Ectodermal cell (in vitro differentiated cells): ENCODE measurements around the gene FLT3.
"Not testable (repeated sequence)": the region's sequence is repeated elsewhere in the genome, so short reads cannot be mapped to it uniquely, and the experiment has no call there.

ENCODE experiments used
- H3K27ac ChIP-seq: 2 replicates; pipeline ENCODE4 v1.7.0; 2013; ENCODE audit warnings: mild to moderate bottlenecking, low read depth, low read length; ENCODE audit not compliant: insufficient read depth, poor library complexity, severe bottlenecking
- H3K27me3 ChIP-seq: 2 replicates; pipeline ENCODE4 v1.7.0; 2013; ENCODE audit warnings: mild to moderate bottlenecking, low read length; ENCODE audit not compliant: insufficient read depth, control insufficient read depth, poor library complexity, severe bottlenecking
- H3K36me3 ChIP-seq: one replicate; pipeline ENCODE4 v1.7.0; 2013; ENCODE audit warnings: low read length; ENCODE audit not compliant: control insufficient read depth, insufficient read depth
- H3K4me1 ChIP-seq: one replicate; pipeline ENCODE4 v1.7.0; 2013; ENCODE audit warnings: low read length; ENCODE audit not compliant: control insufficient read depth, insufficient read depth
- H3K4me3 ChIP-seq: 2 replicates; pipeline ENCODE4 v1.7.0; 2013; ENCODE audit warnings: low read depth, low read length, control low read depth; ENCODE audit not compliant: insufficient read depth
- H3K9me3 ChIP-seq: 2 replicates; pipeline ENCODE4 v1.7.0; 2013; ENCODE audit warnings: mild to moderate bottlenecking, low read length, moderate library complexity; ENCODE audit not compliant: control insufficient read depth
- WGBS, 2 experiments: methylation state at CpG; one replicate each; pipeline ENCODE4 v1.1.7; 2013; ENCODE audit warnings: missing lambda C conversion rate in 2 of 2; 5-methylcytosine and 5-hydroxymethylcytosine counted together

Gene FLT3

DNA sequence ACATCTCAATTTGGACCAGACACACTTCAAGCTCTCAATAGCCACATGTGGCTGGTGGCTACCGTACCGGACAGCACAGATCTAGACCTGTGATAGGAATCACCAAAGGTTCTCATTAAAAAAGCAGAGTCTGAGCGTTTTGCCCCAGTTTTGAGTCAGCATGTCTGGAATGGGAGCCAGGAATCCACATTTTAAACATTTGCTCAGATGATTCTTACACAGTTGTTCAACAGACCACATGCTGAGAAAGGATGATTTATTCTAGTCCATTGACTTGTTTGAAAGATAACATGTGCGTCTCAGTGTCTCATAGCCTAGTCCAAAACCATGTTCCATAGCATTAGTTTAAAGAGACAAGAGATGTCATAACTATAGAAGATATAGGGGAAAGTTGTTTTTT, 53.4 kb downstream of the FLT3 start:
- Histone ChIP-seq H3K9me3 (no peaks in the 10 kb centered on the region), H3K4me1 (no peaks in the 10 kb centered on the region), H3K4me3 (no peak overlapping the region), H3K36me3 (no peaks in the 10 kb centered on the region), H3K27ac (no peak overlapping the region), H3K27me3 (no peaks in the 10 kb centered on the region)
- 92 to 98% methylated on average over 4 of the region's 4 CpGs for WGBS, 2 experiments

DNA sequence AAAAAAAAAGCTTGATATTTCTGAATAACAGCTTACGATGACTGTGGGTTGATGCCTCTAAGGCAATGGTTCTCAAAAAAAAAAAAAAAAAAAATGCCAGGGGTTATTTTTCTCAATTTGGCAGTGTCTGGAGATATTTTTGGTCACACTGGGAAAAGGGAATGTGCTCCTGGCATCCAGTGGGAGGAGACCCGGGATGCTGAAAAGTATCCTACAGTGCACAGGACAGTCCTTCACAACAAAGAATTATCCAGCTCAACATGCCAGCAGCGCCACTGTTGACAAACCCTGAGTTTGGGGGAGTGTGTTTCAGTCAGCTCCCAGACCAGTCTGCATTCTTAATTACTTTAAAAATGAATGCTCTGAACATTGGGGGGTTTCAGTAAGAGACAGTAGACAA, 54.5 kb downstream of the FLT3 start:
- no peak overlapping the region for H3K4me3 ChIP-seq
- no peaks in the 10 kb centered on the region for H3K4me1 ChIP-seq
- 27 to 35% methylated on average over 3 of the region's 3 CpGs for WGBS, 2 experiments
- no peaks in the 10 kb centered on the region for H3K9me3 ChIP-seq
- H3K27me3 ChIP-seq, result no peaks in the 10 kb centered on the region
- no peak overlapping the region for H3K27ac ChIP-seq
- no peaks in the 10 kb centered on the region for H3K36me3 ChIP-seq

DNA sequence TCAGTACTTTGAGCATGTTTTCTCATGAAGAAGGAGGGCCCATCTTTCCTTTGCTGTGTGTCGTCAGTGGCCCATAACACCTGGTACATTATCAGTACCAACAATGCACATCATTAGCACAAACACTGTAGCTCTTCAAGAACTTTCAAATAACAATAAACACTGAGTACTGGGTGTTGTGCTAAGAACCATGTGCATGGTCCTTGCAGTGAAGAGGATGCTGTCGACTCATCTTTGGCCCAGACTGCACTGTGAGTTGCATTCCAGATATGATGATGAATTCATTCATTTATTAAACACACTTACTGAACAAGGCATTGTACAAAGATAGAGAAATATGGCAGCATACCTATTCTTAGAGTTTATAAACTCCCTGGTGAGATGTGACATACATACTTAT, 55.8 kb downstream of the FLT3 start:
- Histone ChIP-seq H3K4me3 (no peak overlapping the region), H3K4me1 (no peaks in the 10 kb centered on the region), H3K36me3 (no peaks in the 10 kb centered on the region), H3K9me3 (no peaks in the 10 kb centered on the region), H3K27me3 (no peaks in the 10 kb centered on the region), H3K27ac (no peak overlapping the region)
- 83 to 93% methylated on average over 2 of the region's 2 CpGs for WGBS, 2 experiments

DNA sequence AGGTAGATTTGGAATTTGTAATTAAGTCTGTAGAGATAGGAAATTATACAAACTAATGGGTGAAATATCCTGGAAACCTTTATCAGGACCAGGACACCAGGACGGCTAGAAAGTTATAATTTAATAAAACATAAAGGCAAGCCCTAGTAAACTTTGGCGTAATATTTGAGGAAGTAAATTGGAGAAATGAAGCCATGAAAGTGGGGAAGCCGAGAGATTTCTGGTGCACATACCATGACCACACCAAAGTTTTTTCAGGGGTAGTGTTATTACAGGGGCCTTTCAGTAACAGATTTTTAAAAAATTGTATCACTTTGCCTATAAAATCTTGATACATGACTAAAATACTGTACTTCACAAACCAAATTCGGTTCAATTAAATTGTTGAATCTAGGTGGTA, 57.2 kb downstream of the FLT3 start:
- Histone ChIP-seq H3K4me1 (no peaks in the 10 kb centered on the region), H3K36me3 (no peaks in the 10 kb centered on the region), H3K27me3 (no peaks in the 10 kb centered on the region), H3K27ac (no peak overlapping the region), H3K4me3 (no peak overlapping the region), H3K9me3 (no peaks in the 10 kb centered on the region)
- 98 to 100% methylated on average over 3 of the region's 4 CpGs for WGBS, 2 experiments

DNA sequence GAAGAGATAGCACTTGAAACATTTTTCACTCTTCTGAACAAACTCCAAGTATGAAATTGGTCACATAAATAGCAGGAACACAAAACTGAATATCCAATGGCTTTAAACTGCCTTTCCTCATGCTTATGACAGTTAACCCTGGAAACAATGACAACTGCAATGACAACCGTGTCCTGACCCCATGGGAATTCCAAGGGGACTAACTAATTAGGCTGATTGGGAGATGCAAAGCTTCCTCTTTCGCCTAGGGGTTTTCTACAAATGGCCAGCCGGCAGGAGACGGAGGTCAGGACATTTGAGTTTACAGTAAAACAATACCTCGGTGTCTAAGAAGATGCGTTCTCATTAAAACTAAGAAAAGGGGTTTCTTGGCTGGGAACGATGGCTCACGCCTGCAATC, 58.9 kb downstream of the FLT3 start:
- no peaks in the 10 kb centered on the region for H3K36me3 ChIP-seq
- H3K4me3 ChIP-seq, result no peak overlapping the region
- no peaks in the 10 kb centered on the region for H3K4me1 ChIP-seq
- H3K9me3 ChIP-seq, result no peaks in the 10 kb centered on the region
- 34 to 36% methylated on average over 8 of the region's 8 CpGs for WGBS, 2 experiments
- no peaks in the 10 kb centered on the region for H3K27me3 ChIP-seq
- H3K27ac ChIP-seq, result no peak overlapping the region

DNA sequence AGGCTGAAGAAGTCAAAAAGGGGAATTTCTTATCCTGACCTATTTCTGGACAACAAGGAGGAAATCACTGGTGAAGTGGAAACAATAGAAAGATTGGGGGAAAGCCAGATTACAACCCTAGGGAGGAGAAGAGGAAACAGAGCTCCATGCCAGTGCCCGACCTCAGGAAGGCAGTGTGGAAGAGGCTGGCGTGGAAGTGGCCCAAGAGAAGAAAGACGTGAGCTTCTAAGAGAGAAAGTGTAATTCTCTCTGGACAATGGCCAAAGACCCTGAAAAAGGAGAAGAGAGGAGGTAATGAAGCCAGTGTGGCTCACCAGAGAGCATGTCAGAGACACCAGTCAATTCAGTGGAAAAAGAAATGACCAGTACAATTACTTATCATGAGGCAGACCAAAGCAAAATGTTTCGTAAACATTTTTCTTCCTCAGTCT, 59.3 kb downstream of the FLT3 start:
- Histone ChIP-seq H3K36me3 (no peaks in the 10 kb centered on the region), H3K27me3 (no peaks in the 10 kb centered on the region)
- 87 to 89% methylated on average over 4 of the region's 4 CpGs for WGBS, 2 experiments

DNA sequence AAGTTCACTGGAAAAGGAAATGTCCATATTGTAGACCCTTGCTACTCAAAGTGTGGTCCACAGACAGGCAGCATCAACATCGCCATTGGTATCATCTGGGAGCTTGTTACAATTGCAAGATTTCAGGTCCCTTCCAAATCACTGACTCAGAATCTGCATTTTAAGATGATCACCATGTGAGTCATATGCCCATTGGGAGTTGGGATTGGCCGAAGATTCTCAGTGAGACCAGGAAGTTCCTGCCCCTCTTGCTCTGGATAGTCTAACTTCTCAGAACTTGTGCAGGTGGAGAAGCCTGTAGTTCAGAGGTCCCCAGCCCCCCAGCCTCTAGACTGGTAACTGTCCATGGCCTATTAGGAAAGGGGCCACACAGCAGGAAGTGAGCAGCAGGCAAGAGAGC, 63.0 kb downstream of the FLT3 start:
- Histone ChIP-seq H3K36me3 (no peaks in the 10 kb centered on the region), H3K27me3 (no peaks in the 10 kb centered on the region), H3K4me3 (no peak overlapping the region), H3K4me1 (no peaks in the 10 kb centered on the region), H3K27ac (no peak overlapping the region), H3K9me3 (no peaks in the 10 kb centered on the region)
- 95 to 98% methylated on average over 2 of the region's 2 CpGs for WGBS, 2 experiments

More for the DNA sequence above, 59.3 kb downstream of the FLT3 start:
- H3K27ac ChIP-seq, result no peak overlapping the region
- no peaks in the 10 kb centered on the region for H3K9me3 ChIP-seq
- no peaks in the 10 kb centered on the region for H3K4me1 ChIP-seq
- no peak overlapping the region for H3K4me3 ChIP-seq

DNA sequence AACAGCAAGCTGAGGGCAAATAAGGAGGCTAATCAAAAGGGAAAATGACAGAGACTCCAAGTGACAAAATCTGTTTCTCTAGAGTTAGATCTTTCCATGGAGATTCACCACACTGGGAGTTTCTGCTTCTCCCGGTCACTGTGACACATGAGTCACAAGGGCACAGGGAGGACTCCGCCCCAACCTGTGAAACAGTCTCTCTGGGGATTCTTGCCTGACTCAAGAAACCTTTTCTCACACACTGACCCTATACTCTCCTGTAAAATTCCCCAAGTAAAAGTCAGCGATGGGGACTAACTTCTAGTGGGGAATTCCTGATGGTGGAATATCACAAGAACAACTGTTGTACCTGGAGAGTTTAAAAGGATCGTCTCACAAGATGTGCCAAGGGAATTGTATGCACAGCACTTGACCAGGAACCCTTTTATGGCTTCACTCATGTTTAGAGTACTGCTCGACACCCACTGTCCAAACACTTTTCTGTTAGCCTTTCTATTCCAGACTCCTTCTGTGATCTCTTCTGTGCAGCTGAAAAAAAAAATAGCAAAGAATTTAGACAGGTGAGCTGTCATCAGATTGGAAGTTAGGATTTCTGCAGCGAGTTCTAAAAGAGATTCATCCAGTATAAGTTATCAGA, 65.1 kb downstream of the FLT3 start:
- Histone ChIP-seq H3K36me3 (no peaks in the 10 kb centered on the region), H3K27me3 (no peaks in the 10 kb centered on the region), H3K9me3 (no peaks in the 10 kb centered on the region), H3K4me3 (no peak overlapping the region), H3K27ac (no peak overlapping the region), H3K4me1 (no peaks in the 10 kb centered on the region)
- WGBS, 2 experiments, result 71 to 78% methylated on average over 5 to 6 of the region's 6 CpGs

DNA sequence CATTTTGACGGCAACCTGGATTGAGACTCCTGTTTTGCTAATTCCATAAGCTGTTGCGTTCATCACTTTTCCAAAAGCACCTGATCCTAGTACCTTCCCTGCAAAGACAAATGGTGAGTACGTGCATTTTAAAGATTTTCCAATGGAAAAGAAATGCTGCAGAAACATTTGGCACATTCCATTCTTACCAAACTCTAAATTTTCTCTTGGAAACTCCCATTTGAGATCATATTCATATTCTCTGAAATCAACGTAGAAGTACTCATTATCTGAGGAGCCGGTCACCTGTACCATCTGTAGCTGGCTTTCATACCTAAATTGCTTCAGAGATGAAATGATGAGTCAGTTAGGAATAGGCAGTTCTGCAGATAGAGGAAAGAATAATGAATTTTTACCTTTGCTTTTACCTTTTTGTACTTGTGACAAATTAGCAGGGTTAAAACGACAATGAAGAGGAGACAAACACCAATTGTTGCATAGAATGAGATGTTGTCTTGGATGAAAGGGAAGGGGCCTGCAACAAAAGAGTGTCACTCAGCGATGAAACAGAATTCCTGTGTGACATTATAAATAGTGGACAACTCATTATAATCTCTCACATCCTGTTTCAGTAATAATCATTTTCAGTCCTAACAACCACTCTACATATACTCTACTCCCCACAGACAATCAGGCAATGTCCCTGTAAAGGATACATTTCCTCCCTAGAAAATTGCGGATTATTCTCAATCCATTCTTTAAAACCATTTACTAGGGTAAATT, 66.3 kb downstream of the FLT3 start:
- WGBS, 2 experiments, result 94 to 95% methylated on average over 8 of the region's 8 CpGs
- H3K9me3 ChIP-seq, result no peaks in the 10 kb centered on the region
- H3K27me3 ChIP-seq, result no peaks in the 10 kb centered on the region
- no peaks in the 10 kb centered on the region for H3K4me1 ChIP-seq
- no peak overlapping the region for H3K4me3 ChIP-seq
- H3K27ac ChIP-seq, result no peak overlapping the region
- no peaks in the 10 kb centered on the region for H3K36me3 ChIP-seq

DNA sequence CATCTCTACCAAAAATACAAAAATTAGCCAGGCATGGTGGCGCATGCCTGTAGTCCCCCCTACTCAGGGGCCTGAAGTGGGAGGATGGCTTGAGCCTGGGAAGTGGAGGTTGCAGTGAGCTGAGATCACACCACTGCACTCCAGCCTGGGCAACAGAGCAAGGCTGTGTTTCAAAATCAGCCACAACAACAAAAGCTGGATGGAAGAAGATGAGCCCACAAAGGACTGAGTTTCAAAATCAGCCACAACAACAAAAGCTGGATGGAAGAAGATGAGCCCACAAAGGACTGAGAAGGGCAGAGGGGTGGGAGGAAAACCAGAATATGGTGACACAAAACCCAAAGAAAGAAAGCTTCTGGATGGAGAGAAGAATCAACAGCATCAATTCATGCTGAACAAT, 67.9 kb downstream of the FLT3 start:
- H3K27ac ChIP-seq, H3K9me3 ChIP-seq, H3K27me3 ChIP-seq, H3K4me3 ChIP-seq, H3K36me3 ChIP-seq, H3K4me1 ChIP-seq: not testable (repeated sequence)
- WGBS, 2 experiments, result 91 to 94% methylated on average over 1 of the region's 1 CpG
